ENCODE data around the gene CACNA2D3.

DNA sequence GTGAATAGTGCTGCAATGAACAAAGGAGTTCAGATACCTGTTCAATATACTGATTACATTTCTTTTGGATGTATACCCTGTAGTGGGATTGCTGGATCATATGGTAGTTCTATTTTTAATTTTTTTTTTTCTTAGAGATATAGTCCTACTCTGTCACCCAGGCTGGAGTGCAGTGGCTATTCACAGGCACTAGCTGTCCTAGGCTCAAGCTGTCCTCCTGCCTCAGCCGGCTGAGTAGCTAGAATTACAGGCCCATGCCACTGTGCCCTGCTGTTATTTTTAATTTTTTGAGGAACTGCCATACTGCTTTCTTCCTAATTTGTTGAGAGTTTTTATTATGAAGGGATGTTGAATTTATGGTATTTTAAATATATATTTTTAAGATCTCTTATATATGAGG is 23.0 kb upstream of the CACNA2D3 start:
- no peak for TF ChIP-seq POLR2A (IDR thresholded peaks at IDR 0.05)
- TF ChIP-seq, protein P1, sequence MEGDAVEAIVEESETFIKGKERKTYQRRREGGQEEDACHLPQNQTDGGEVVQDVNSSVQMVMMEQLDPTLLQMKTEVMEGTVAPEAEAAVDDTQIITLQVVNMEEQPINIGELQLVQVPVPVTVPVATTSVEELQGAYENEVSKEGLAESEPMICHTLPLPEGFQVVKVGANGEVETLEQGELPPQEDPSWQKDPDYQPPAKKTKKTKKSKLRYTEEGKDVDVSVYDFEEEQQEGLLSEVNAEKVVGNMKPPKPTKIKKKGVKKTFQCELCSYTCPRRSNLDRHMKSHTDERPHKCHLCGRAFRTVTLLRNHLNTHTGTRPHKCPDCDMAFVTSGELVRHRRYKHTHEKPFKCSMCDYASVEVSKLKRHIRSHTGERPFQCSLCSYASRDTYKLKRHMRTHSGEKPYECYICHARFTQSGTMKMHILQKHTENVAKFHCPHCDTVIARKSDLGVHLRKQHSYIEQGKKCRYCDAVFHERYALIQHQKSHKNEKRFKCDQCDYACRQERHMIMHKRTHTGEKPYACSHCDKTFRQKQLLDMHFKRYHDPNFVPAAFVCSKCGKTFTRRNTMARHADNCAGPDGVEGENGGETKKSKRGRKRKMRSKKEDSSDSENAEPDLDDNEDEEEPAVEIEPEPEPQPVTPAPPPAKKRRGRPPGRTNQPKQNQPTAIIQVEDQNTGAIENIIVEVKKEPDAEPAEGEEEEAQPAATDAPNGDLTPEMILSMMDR (IDR thresholded peaks at IDR 0.05): no peak
- no peak for TF ChIP-seq POLR2AphosphoS5 (IDR thresholded peaks at IDR 0.05)
